Hematopoietic multipotent progenitor cell (in vitro differentiated cells): Measurements from ENCODE around the gene DOK4. TPM values are rescaled to one million over a fixed set of nuclear protein-coding genes. Genes with fewer than 3 reads are reported as not detected.

Source experiments
- DNase-seq, 3 donors: peaks; one replicate each; pipeline ENCODE4 v3.0.0-alpha.2; 2011 to 2015; ENCODE audit warnings: low read depth in 2 of 3, low spot score in 2 of 3
- total RNA-seq: library from RNA; depleted of rRNA; stranded (reverse); fragments of >200 nt; gene quantifications from one replicate; pipeline ENCODE4 v1.2.3, GENCODE V29; 2012

DOK4 gene
- total RNA-seq, 1 donor = 17.0 TPM

DNA sequence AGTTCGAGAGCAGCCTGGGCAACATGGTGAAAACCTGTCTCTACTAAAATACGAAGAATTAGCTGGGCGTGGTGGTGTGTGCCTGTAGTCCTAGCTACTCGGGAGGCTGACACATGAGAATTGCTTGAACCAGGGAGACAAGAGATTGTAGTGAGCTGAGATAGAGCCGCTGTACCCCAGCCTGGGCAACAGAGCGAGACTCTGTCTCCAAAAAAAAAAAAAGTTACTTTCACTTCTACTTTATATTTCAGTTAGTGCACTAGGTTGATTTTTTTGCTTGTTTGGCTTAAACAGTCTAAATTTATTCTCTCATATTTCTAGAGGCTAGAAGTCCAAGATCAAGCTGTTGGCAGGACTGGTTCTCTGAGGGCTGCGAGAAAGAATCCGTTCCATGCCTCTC is 36.7 kb upstream of the DOK4 start:
- DNase-seq = no peak

DNA sequence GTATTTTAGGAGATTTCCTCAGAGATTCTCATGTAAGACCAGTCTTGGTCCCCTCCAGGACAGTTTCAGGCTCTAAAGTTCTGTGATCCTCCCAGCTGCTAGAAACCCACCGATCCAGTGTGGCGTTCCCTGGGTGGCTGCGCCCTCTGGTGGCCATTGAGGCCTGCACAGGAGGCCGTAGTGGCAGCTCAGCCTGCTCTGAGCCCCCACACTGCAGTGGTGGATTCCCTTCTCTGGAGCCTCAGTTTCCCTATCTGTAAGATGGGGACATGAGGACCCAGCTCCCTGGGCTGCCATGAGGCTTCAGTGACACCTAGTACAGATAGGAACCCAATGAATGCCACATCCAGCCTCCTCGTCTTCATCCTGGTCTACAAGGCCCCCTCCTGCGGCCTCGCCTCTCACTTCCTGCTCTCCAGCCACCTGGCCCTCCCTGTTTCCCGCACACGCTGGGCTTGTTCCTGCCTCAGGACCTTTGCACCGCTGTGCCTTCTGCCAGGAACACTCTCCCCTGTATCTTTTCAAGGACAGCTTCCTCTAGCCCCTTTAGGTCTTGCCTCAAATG is 33.6 kb upstream of the DOK4 start:
- peak; percentile 62 to 85 (median 78) for DNase-seq

DNA sequence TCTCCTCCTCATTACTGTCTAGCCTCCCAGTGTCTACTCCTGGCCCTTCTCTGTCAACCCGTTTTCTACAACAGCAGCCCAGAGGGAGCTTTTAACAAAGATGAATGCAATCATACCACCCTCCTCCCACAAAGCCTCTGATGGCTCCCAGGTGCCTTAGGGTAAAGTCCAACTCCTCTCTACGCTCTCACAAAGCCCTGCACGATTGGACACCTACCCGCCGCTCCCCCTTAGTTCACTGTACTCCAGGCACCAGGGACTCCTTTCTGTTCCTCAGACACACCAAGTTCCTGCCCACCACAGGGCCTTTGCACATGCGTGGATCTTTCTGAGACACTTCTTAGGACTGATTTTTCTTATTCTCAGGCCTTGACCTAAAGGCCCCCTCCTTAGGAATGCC is 32.6 kb upstream of the DOK4 start:
- DNase-seq = no peak

DNA sequence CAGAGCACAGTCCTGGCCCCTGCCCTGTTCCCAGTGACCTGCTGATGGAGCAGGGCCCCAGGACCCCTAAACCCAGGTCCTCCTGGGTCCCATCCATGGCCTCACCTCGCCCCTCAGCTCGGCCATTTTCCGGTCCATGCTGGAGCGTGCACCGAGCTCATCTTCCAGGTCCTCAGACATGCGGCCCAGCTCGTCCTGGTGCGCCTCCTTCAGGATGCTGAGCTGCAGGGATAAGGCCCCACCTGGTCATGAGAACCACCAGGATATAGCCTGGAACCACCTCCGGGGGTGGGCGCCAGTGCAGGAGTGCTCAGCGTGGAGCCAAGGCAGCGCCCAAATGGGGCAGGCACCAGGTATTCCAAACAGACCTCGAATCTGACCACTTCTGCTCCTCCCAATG is 32.2 kb upstream of the DOK4 start:
- no peak for DNase-seq

DNA sequence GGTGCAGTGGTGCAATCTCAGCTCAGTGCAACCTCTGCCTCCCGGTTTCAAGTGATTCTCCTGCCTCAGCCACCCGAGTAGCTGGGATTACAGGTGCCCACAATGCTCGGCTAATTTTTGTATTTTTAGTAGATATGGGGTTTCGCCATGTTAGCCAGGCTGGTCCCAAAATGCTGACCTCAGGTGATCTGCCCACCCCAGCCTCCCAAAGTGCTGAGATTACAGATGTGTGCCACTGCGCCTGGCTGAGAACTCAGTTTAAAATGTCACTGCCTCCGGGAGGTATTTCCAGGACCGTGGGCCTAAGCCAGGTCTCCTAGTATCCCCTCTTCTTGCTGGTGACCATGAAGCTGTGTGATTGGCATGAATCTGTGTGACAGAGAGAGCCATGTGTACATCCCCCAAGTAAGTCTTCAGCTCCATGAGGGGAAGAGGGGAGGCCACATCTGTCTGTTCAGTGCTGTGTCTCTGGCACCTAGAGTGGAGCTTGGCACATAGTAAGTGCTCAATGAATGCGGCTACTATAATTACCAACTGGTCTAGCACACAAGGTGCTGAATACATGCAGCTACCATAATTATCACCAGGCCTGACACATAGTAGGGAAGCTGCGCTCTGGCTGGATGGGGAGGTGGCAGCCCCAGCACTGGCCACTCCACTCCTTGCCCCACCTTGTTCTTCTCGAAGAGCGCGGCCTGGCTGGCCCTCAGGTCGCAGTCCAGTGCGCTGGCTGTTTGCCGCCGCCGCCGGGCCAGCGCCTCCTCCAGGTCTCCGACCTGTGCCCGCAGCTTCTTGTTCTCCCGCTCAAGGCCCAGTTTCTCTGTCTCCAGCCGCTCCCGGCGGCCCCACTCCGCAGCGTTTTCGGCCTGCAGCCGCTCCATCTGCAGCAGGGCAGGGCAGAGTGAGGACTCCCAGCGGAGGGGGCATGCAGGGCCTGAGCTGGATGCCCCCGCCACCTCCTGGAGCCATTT is 31.4 kb upstream of the DOK4 start:
- DNase-seq = no peak

DNA sequence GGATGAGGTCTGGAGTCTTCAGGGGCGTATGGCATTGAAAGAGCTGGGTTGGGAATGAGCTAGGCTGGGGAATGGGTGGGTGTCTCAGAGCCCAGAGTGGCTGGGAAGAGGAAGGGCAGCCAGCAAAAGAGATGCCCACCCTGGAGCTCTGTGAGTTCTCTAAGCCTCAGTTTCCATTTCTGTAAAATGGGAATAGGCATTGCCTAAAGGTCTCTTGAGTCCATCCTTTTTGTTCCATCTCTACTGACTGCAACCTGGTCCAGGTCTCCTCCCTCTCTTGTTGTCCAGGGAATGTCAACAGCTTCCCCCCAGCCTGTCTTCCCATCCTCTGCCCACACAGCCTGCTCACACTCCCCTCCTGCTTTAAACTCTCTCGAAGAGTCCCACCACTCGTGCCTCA is 30.5 kb upstream of the DOK4 start:
- no peak for DNase-seq

DNA sequence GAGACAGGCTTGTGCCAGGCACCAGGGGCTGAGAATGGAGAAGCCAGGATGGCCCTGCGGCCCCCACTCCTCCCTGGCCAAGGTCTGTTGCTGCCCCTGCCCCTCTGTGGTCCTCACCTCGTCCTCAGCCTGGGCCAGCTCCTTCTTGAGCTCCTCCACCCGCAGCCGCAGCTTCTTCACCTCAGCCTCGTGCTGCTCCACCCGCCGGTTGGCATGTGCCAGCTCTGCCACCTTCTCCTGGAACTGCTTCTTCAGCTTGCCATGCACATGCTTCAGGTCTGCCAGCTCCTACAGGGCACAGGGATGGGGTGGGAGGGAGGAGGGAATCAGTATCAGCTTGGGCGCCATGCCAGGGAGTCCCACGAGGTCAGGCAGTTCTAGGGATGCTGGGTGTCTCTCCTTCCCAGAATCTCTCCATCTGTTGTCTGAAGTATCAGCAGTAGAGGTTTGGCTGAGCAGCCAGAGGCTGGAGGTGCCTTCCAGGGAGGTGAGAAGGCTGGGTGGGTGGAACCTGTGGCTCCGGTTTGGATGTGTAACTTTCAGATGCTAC is 30.0 kb upstream of the DOK4 start:
- DNase-seq = no peak

DNA sequence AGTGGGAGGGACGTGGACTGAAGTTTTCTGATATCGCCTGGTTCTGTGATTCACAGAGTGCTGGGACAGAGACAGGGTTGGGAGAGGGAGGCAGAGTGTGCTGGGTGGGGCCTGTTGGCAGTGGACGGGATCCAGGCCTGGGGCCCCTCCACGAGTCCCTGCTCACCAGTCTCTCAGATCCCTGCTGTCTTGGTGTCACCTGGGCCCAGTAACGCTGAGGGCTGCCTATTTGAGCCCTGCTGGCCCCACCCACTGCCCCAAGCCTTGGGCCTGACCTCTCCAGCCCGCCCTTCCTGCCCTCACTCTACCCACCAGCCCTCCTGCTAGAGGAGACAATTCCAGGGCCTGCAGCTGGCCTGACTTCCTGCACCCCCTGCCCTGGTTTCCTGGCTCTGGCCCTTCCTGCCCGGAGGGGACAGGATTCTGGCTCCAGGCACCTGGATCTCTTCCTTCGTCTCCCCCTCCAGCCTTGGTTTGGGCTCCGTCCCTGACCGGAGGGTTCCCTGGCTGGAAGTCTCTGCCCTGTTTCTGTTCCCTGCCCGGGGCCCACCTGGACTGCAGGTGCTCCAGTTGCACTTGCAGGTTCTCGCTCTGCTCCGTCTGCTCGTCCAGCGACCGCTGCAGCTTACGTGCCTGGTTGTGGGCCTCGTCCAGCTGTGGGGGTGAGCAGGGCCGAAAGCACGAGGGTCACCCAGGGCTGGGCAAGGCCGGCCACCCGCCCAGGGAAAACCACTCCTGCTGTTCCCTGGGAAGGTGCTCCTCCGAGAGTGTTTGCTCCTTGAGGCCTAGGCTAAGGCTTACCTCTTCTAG is 28.7 kb upstream of the DOK4 start:
- no peak for DNase-seq

DNA sequence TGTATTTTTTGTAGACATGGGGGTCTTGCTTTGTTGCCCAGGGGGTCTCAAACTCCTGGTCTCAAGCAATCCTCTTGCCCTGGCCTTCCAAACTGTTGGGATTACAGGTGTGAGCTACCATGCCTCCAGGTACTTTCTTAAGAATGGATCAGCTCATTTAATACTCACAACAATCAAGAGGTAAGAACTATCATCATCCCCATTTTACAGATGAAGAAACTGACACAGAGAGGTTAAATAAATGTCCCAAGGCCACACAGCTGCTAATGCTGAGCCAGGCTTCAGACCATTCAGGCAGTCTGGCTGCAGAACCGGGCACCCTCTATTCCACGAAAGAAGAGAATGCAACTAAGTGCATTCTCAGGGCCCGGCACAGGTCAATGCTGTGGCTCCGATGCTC is 28.1 kb upstream of the DOK4 start:
- DNase-seq = no peak

DNA sequence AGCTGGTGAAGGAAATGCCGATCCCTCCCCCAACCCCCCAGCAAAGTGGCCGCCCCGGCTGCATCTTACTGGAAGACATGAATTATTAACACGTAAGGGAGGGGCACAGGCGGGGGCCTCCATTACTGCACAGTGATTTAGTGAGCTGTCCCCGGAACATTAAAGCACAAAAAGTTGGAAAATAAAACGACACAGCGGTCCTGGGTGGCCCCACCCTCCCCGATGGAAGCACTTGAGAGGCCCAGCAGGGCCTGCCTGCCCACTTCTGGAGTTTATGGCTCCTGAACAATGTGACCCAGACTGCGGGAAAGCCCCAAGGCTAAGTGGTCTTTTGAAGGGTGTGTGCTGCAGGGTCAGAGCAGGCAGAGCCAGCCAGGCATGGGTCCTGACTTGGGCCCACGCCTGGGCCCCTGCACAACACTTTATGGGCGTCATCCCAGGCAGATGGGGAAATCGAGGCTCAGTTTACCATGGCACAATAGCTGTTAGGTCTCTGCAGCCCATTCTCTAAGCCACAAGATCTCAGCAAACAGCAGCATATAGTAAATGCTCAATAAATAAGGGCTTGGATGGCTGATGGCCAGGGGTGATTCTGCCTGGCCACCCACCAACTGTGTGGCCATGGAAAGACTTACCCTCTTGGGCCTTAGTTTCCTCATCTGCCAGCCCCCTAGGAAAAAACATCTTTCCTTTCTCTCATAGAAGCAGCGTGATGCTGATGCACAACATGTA is 27.2 kb upstream of the DOK4 start:
- DNase-seq = no peak

DNA sequence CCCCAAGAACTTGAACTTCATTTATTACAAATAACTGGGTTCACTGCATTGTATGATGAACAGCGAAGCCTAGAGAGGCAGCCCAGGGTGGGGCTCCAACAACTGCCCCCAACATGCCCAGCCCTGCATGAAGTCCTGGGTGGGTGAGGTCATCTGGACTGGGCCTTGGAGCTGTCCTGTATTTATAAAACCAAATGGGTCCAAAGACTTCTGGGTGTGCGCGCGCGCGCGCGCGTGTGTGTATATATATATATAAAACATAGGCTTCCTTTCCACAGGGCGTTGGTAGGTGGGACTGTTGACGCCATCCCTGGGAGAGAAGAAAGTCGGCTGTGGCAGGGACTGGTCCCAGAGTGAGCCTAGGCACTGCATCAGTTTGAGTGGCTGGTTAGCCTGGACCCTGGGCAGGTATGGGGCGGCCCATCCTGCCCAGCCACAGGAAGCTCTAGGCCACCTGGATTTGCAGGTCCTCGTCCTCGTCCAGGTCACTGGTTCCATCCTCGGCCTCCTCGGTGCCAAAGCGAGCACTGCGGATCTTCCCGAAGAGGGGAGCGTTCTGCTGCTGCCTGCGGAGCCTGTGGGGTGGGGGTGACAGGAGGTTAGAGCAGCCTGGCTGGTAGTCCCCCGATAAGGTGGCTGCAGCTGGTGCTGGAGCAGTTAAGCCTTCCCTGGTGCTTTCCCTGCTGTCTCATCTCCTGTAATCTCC is 26.2 kb upstream of the DOK4 start:
- DNase-seq = no peak

DNA sequence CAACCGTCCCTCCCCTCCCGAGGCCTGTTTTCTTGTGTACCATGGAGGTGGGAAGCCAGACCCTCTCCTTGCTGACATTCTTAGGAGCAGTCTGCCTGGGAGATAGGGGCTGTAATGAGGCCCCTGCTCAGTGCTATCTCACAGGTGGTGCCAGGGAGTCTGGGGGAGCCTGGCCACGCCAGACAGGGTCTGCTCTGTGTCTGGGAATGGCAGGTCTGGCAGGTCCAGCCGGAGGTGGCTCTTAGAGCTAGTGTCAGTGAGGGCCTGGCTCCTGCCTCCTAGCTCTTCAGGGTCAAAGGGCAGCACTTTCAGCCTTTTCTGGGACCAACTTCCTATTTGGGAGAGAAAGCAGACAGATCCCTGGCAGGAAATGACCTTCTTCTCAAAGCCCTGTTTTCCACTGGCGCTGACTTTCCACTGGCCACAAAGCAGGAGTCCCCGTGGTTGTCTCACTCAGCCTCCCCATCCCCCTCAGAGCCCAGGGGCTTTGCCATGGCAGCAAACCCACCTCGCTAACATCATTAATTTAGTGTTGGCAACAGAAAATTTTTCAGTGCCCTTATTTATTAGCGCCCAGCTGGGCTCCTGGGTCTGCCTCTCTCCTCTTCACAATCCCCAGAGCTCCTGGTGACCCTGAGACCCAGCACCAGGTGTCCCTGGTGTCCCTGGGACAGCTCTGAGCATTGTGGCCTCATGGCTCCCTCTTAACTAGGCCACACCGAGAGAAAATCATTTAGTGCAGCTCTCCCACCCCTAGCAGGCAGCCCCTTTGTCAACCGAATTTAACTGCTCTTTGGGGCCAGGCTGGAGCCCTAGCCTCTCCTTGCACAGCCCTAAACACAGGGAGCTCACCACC is 24.0 kb upstream of the DOK4 start:
- DNase-seq = no peak

DNA sequence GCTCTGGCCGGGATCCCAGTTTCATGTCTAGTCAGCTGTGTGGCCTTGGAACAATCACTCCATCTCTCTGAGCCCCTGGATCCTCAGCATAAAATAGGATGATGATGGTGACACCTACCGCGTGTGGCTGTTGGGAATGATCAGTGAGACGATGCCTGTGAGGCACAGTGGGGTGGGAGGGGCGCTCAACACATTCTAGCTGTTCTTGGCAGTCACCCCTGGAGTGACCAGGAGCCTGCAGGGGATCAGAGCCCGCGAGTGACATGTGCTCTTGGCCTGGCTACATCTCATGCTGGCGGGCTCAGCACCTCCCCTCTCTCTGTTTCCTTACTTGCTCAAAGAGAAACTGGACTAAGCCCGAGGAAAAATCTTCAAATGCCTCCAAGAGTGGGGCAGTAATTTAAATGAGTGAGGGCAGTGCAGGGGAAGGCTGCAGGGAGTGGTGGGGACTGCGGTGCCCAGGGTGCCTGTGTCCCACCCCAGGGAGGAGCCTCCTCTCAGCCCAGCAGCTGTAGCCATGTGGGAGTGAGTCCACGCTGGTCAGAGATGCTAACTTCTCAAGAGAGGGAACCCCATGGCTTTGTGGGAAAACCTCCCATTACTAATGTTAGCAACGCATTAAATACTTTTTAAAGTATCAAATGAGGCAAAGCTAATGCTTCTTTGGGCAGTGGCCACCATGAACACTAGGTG is 23.1 kb upstream of the DOK4 start:
- DNase-seq = no peak

DNA sequence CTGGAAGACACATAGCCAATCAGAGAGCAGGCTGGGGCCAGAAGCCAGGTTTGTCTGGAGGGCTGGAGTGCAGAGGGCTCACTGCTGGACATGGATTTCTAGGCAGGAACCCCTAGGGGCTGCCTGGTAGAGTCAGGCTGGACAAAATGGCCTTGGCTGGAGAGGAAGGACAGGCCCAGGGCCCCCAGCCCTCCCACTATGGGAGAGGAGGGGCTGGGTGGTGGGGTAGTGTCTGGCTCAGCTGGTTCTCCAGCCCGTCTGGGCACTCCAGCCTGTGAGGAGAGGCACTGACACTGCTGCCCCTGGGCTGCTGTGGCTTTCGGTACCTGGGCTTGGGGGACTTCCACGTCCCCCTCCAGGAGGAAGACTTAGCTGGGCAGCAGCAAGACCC is 21.7 kb upstream of the DOK4 start:
- DNase-seq = no peak

DNA sequence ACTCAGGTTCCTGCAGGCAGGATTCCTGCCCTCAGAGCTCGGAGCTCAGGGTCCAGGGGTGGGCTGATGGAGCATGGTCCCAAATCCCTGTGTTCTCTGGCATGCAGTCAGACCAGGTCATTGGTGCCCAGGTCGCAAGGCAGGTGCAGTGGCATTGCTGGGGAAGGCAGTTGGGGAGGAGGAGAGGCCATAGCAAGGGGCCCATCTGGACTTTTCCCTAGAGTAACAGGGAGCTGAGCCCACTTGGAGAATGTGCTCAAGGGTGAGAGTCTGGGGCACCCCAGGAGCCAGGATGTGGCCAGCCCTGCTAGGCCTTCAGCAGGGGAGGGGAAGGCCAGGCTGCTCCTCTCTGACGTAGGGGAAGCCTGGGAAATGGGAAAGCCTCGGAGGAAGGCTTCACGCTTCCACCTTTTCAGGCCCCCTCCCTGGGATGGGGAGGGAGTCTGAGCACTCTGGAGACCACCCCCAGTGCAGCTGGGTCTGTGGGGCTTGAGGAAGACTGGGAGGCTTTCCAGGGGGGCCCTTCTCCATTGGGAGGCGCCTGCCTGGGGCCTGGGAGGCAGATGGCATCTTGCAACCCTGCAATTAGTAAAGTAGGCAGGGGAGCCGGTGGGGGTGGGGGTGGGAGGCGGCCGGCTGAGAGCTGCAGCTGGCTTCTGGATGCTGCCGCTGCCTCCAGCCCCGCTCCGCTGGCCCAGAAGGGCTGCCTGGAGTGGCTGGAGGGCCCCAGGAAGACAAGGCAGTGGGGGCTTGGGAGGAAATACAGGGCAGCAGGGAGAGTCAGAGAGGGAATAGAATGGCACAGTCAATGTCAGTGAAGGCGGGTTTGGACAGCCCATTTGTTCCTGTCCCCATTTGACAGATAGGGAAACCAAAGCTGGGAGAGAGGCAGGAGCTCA is 21.1 kb upstream of the DOK4 start:
- no peak for DNase-seq

DNA sequence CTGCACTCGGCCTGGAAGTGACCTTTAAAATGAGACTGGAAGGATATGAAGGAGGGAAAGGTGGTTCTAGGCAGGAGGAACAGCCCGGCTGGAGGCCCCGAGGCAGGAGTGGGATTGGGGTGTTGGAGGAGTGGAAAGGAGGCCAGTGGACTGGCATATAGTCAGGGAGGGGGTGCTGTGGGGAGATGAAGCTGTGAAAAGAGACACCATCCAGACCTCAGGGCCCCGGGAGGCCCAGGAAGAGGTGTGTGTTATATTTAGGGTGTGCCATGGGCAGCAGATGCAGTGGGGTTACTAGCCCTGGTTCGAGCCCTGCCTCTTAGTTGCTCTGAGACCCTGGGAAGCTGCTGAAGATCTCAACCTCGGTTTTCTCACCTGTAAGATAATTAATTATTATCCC is 18.9 kb upstream of the DOK4 start:
- DNase-seq = no peak

DNA sequence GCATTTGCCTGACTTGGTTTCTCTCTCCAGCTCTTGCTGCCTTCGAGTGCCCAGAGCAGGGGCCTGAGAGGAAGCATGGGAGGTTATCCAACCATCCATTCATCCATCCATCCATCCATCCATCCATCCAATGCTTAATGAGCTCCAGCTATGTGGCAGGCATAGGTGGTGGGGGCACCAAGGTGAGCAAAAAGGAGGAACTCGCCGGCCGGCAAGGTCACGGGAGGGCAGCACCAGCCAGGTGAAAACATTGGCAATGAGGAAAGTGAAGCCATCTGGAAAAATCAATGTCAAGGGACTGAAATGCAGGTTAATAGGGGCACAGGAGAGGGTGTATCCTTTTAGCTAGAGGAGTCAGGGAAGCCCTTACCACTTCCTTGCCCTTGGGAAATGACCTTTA is 18.2 kb upstream of the DOK4 start:
- DNase-seq = no peak
